ENCODE data around the gene PEX5L. TPM values are rescaled to one million over a fixed set of nuclear protein-coding genes. Genes with fewer than 3 reads are reported as not detected.

Gene PEX5L
- total and polyA plus RNA-seq, 2 donors (not counting 1 experiment from before 2014, with no cell fraction given), result 0.52 to 5.9 TPM

DNA sequence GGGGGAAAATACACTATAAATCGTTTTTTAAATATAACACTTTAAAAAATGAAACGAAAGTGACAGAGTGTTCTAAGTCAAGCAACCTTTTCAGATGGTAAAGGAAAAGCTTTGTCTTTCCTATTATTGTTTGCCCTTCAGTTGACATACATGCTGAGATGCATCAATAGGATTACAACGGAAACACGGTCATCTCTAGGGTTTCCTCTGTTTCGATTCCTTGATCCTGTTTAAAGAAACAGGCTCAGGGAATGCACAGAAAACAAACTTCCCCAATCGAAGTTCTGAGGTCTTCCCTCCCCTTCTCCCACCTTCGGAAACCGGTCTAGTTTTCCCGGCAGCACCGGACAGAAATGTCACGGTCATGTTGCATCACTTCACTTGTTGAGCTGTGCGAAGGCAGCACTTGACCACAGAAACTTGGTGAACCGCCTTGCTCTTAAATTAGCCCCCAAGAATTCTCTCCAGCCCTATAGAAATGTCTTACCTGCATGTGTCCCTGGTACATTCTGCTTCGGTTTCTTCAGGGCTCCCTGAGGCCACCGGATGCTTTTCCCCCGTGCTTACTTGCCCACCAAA is 556 bp downstream of the PEX5L start:
- no peaks in the 10 kb centered on the region for H3K9me3 ChIP-seq (ENCODE audit: control insufficient read depth, insufficient read depth, low read depth, low read length)
- H2AFZ ChIP-seq (ENCODE audit: low read length), result no peak overlapping the region
- no peaks in the 10 kb centered on the region for H3K4me1 ChIP-seq (ENCODE audit: control insufficient read depth, extremely low read depth, insufficient read depth, low read length)
- H3K79me2 ChIP-seq (ENCODE audit: control insufficient read depth, insufficient read depth, low read length), result no peaks in the 10 kb centered on the region
- DNase-seq (ENCODE audit: low read depth in 2 of 2), result no peak
- peaks cover 2% of the 10 kb centered on the region for H3K27me3 ChIP-seq (ENCODE audit: control insufficient read depth, insufficient read depth, low read length)
- H3K27ac ChIP-seq (ENCODE audit: insufficient read depth, low read length), result no peak overlapping the region
- H3K9ac ChIP-seq (ENCODE audit: insufficient read depth, low read length), result no peak overlapping the region
- no peak for TF ChIP-seq EZH2 (IDR thresholded peaks at IDR 0.05; ENCODE audit: low read length, missing control alignments)
- TF ChIP-seq, protein P1, sequence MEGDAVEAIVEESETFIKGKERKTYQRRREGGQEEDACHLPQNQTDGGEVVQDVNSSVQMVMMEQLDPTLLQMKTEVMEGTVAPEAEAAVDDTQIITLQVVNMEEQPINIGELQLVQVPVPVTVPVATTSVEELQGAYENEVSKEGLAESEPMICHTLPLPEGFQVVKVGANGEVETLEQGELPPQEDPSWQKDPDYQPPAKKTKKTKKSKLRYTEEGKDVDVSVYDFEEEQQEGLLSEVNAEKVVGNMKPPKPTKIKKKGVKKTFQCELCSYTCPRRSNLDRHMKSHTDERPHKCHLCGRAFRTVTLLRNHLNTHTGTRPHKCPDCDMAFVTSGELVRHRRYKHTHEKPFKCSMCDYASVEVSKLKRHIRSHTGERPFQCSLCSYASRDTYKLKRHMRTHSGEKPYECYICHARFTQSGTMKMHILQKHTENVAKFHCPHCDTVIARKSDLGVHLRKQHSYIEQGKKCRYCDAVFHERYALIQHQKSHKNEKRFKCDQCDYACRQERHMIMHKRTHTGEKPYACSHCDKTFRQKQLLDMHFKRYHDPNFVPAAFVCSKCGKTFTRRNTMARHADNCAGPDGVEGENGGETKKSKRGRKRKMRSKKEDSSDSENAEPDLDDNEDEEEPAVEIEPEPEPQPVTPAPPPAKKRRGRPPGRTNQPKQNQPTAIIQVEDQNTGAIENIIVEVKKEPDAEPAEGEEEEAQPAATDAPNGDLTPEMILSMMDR (conservative IDR thresholded peaks at IDR 0.05 in 1 of 2, IDR thresholded peaks at IDR 0.05 in 1 of 2; ENCODE audit: low read depth in 1 of 2, low read length in 2 of 2), result peak in 1 of 2 donors; percentile 3
- no peaks in the 10 kb centered on the region for H3K36me3 ChIP-seq (ENCODE audit: control insufficient read depth, insufficient read depth, low read length)
- peak overlapping the region; percentile 34 for H3K4me2 ChIP-seq (ENCODE audit: extremely low read depth, insufficient read depth, low read length)
- peak overlapping the region in 3 of 4 experiments; percentile 8 to 62 (median 19) for H3K4me3 ChIP-seq (replicated peaks in 1 of 4; ENCODE audit: control extremely low read depth in 1 of 4, insufficient read depth in 1 of 4, low read depth in 3 of 4, low read length in 4 of 4)
- H4K20me1 ChIP-seq (ENCODE audit: control insufficient read depth, extremely low read depth, insufficient read depth, low read length), result no peaks in the 10 kb centered on the region

DNA sequence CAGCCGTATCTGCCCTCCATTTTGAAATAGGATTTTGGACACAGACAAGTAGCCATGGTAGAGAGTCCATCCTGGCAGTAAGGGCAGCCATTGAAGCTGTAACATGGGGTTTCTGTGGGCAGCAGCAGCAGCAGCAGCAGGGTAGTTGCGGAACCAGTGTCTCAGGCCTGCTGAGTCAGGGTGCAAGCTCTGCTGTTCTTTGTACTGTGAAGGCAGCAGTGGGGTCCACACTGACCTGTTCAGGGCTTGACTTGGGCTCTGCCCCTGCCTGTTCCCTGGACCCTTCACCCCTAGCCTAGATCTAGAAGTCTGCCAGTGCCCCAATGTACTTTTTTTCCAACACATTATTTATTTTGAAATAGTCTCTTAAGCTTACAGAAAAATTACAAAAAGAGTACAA is 9.7 kb downstream of the PEX5L start:
- Histone ChIP-seq H3K9me3 (ENCODE audit: control insufficient read depth, insufficient read depth, low read depth, low read length) (no peaks in the 10 kb centered on the region), H3K4me2 (ENCODE audit: extremely low read depth, insufficient read depth, low read length) (no peak overlapping the region), H2AFZ (ENCODE audit: low read length) (no peak overlapping the region), H3K9ac (ENCODE audit: insufficient read depth, low read length) (no peak overlapping the region), H3K36me3 (ENCODE audit: control insufficient read depth, insufficient read depth, low read length) (no peaks in the 10 kb centered on the region), H4K20me1 (ENCODE audit: control insufficient read depth, extremely low read depth, insufficient read depth, low read length) (no peaks in the 10 kb centered on the region), H3K27ac (ENCODE audit: insufficient read depth, low read length) (no peak overlapping the region), H3K79me2 (ENCODE audit: control insufficient read depth, insufficient read depth, low read length) (no peaks in the 10 kb centered on the region), H3K4me1 (ENCODE audit: control insufficient read depth, extremely low read depth, insufficient read depth, low read length) (no peaks in the 10 kb centered on the region), H3K27me3 (ENCODE audit: control insufficient read depth, insufficient read depth, low read length) (no peaks in the 10 kb centered on the region), H3K4me3 (replicated peaks in 1 of 4; ENCODE audit: control extremely low read depth in 1 of 4, insufficient read depth in 1 of 4, low read depth in 3 of 4, low read length in 4 of 4) (no peak overlapping the region)
- no peak for TF ChIP-seq EZH2 (IDR thresholded peaks at IDR 0.05; ENCODE audit: low read length, missing control alignments)
- TF ChIP-seq, protein P1 (conservative IDR thresholded peaks at IDR 0.05 in 1 of 2, IDR thresholded peaks at IDR 0.05 in 1 of 2; ENCODE audit: low read depth in 1 of 2, low read length in 2 of 2), result no peak
- DNase-seq (ENCODE audit: low read depth in 2 of 2), result no peak

GRCh38 chr3:180018543-180018942 is 18.2 kb downstream of the PEX5L start:
- no peak overlapping the region for H3K4me3 ChIP-seq (replicated peaks in 1 of 4; ENCODE audit: control extremely low read depth in 1 of 4, insufficient read depth in 1 of 4, low read depth in 3 of 4, low read length in 4 of 4)
- no peak overlapping the region for H3K4me2 ChIP-seq (ENCODE audit: extremely low read depth, insufficient read depth, low read length)
- no peak overlapping the region for H2AFZ ChIP-seq (ENCODE audit: low read length)
- H3K36me3 ChIP-seq (ENCODE audit: control insufficient read depth, insufficient read depth, low read length), result no peaks in the 10 kb centered on the region
- H3K9ac ChIP-seq (ENCODE audit: insufficient read depth, low read length), result no peak overlapping the region
- no peaks in the 10 kb centered on the region for H3K9me3 ChIP-seq (ENCODE audit: control insufficient read depth, insufficient read depth, low read depth, low read length)
- TF ChIP-seq, protein P1 (conservative IDR thresholded peaks at IDR 0.05 in 1 of 2, IDR thresholded peaks at IDR 0.05 in 1 of 2; ENCODE audit: low read depth in 1 of 2, low read length in 2 of 2), result no peak
- TF ChIP-seq EZH2 (IDR thresholded peaks at IDR 0.05; ENCODE audit: low read length, missing control alignments), result no peak
- H3K79me2 ChIP-seq (ENCODE audit: control insufficient read depth, insufficient read depth, low read length), result no peaks in the 10 kb centered on the region
- no peaks in the 10 kb centered on the region for H4K20me1 ChIP-seq (ENCODE audit: control insufficient read depth, extremely low read depth, insufficient read depth, low read length)
- no peaks in the 10 kb centered on the region for H3K27me3 ChIP-seq (ENCODE audit: control insufficient read depth, insufficient read depth, low read length)
- DNase-seq (ENCODE audit: low read depth in 2 of 2), result no peak
- no peaks in the 10 kb centered on the region for H3K4me1 ChIP-seq (ENCODE audit: control insufficient read depth, extremely low read depth, insufficient read depth, low read length)
- H3K27ac ChIP-seq (ENCODE audit: insufficient read depth, low read length), result no peak overlapping the region

Data from fibroblast of lung (primary cell).